Measurements from ENCODE around the gene HSD17B12.
"Not testable (repeated sequence)": the region's sequence is repeated elsewhere in the genome, so short reads cannot be mapped to it uniquely, and the experiment has no call there.

The HSD17B12 gene

DNA sequence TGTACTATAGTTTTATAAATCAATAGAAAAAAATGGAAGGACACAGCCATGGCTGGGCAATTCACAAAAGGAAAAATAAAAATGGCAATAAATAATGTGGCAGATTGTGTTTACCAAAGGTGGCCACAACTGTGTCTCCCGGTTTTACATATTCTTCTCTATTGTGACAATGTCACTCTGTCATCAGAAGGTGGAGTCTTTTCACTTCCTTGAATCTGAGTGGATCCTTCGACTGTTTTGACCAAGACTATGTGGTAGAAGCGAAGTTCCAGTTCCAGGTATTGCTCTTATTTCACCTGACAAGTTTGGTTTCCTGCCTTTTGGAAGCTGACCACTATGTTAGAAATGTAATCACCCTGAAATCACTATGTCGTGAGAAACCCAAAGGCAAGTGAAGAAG lies 31.0 kb upstream of the HSD17B12 start:
- Histone ChIP-seq H3K27ac (no peak overlapping the region), H3K4me3 (ENCODE audit: low read depth, low read length) (no peak overlapping the region), H3K36me3 (no peaks in the 10 kb centered on the region), H3K27me3 (ENCODE audit: insufficient read depth, low read depth, severe bottlenecking) (no peaks in the 10 kb centered on the region), H3K9me3 (ENCODE audit: severe bottlenecking) (no peaks in the 10 kb centered on the region)
- DNase-seq = no peak
- TF ChIP-seq CTCF (IDR thresholded peaks at IDR 0.05; ENCODE audit: low read depth, low read length) = no peak

GRCh38 chr11:43649921-43650320 lies 30.6 kb upstream of the HSD17B12 start:
- H3K4me3 ChIP-seq (ENCODE audit: low read depth, low read length) = no peak overlapping the region
- H3K36me3 ChIP-seq = no peaks in the 10 kb centered on the region
- no peak for DNase-seq

GRCh38 chr11:43663018-43663417 lies 17.5 kb upstream of the HSD17B12 start:
- DNase-seq; H3K4me3 ChIP-seq (ENCODE audit: low read depth, low read length); H3K27ac ChIP-seq; H3K36me3 ChIP-seq: not testable (repeated sequence)
- Histone ChIP-seq H3K27me3 (ENCODE audit: insufficient read depth, low read depth, severe bottlenecking) (peaks cover 13% of the 10 kb centered on the region), H3K9me3 (ENCODE audit: severe bottlenecking) (peaks cover 10% of the 10 kb centered on the region)

More at GRCh38 chr11:43649921-43650320, 30.6 kb upstream of the HSD17B12 start:
- no peak for TF ChIP-seq CTCF (IDR thresholded peaks at IDR 0.05; ENCODE audit: low read depth, low read length)
- H3K27ac ChIP-seq = no peak overlapping the region
- H3K27me3 ChIP-seq (ENCODE audit: insufficient read depth, low read depth, severe bottlenecking) = no peaks in the 10 kb centered on the region
- no peaks in the 10 kb centered on the region for H3K9me3 ChIP-seq (ENCODE audit: severe bottlenecking)

- Histone ChIP-seq H3K36me3 (no peaks in the 10 kb centered on the region), H3K9me3 (ENCODE audit: severe bottlenecking) (peaks cover 5% of the 10 kb centered on the region), H3K4me3 (ENCODE audit: low read depth, low read length) (no peak overlapping the region), H3K27me3 (ENCODE audit: insufficient read depth, low read depth, severe bottlenecking) (peaks cover 13% of the 10 kb centered on the region), H3K27ac (no peak overlapping the region)
- DNase-seq = no peak
- no peak for TF ChIP-seq CTCF (IDR thresholded peaks at IDR 0.05; ENCODE audit: low read depth, low read length)
Observed at GRCh38 chr11:43664295-43664694, 16.2 kb upstream of the HSD17B12 start.

DNA sequence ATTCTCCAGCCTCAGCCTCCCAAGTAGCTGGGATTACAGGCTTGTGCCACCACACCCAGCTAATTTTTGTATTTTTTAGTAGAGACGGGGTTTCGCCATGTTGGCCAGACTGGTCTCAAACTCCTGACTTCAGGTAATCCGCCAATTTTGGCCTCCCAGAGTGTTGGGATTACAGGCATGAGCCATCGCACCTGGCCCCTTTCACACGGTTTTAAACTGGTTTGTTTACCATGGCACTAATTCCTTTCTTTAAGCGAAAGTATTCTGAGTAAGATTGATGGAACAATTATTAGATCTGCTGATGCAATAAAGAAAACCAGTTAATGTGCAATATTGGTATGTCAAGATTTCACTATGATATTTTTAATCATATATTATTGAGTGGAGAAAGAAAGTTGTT lies 9.3 kb upstream of the HSD17B12 start:
- not testable (repeated sequence) for H3K27me3 ChIP-seq (ENCODE audit: insufficient read depth, low read depth, severe bottlenecking); H3K4me3 ChIP-seq (ENCODE audit: low read depth, low read length); DNase-seq; H3K9me3 ChIP-seq (ENCODE audit: severe bottlenecking); H3K27ac ChIP-seq; H3K36me3 ChIP-seq

GRCh38 chr11:43674560-43674959 lies 6.0 kb upstream of the HSD17B12 start:
- Histone ChIP-seq H3K27ac (no peak overlapping the region), H3K9me3 (ENCODE audit: severe bottlenecking) (no peaks in the 10 kb centered on the region), H3K36me3 (no peaks in the 10 kb centered on the region), H3K27me3 (ENCODE audit: insufficient read depth, low read depth, severe bottlenecking) (no peaks in the 10 kb centered on the region), H3K4me3 (ENCODE audit: low read depth, low read length) (no peak overlapping the region)
- DNase-seq = no peak
- no peak for TF ChIP-seq CTCF (IDR thresholded peaks at IDR 0.05; ENCODE audit: low read depth, low read length)

- Histone ChIP-seq H3K27ac (no peak overlapping the region), H3K36me3 (no peaks in the 10 kb centered on the region), H3K4me3 (ENCODE audit: low read depth, low read length) (no peak overlapping the region), H3K27me3 (ENCODE audit: insufficient read depth, low read depth, severe bottlenecking) (no peaks in the 10 kb centered on the region), H3K9me3 (ENCODE audit: severe bottlenecking) (peaks cover 2% of the 10 kb centered on the region)
- no peak for DNase-seq
- no peak for TF ChIP-seq CTCF (IDR thresholded peaks at IDR 0.05; ENCODE audit: low read depth, low read length)
Observed at GRCh38 chr11:43676933-43677332, 3.6 kb upstream of the HSD17B12 start.

Measured in WERI-Rb-1 (cell line).